H1 (cell line): ENCODE data around the gene SPATA31C2. TPM values are rescaled to one million over a fixed set of nuclear protein-coding genes. Genes with fewer than 3 reads are reported as not detected.

Experiments
- CTCF ChIA-PET: fragments of 300-600 bp; sonication (Branson Sonifier 250); formaldehyde crosslinking; loops from one replicate; lab custom pipeline; 2021; ENCODE audit not compliant: partially characterized antibody; lab: Charles Lee
- POLR2A ChIA-PET: fragments of 300-600 bp; sonication (Branson Sonifier 250); formaldehyde crosslinking; loops from one replicate; lab custom pipeline; 2021; ENCODE audit warnings: inconsistent platforms; ENCODE audit not compliant: partially characterized antibody; lab: Charles Lee
- DNase-seq, 2 experiments: peaks; one replicate each; pipeline versions ENCODE4 v3.0.0 to v3.0.0-alpha.2; 2010 to 2022; ENCODE audit warnings: low spot score in 2 of 2, low read depth in 1 of 2, mixed read lengths in 1 of 2
- FAIRE-seq: peaks from 2 replicates; lab custom pipeline; 2011; peaks lifted over from hg19 to GRCh38; lab: Jason Lieb, UNC
- H2AFZ ChIP-seq: 2 replicates; pipeline ENCODE4 v1.8.1; 2012; ENCODE audit warnings: low read length, inconsistent platforms
- H2AK5ac ChIP-seq: 2 replicates; pipeline ENCODE4 v1.6.1; 2013; ENCODE audit warnings: low read depth, low read length
- H2BK120ac ChIP-seq: replicated peaks from 2 replicates; pipeline ENCODE3; 2013; ENCODE audit warnings: low read depth, low read length, inconsistent platforms
- H2BK12ac ChIP-seq: 2 replicates; pipeline ENCODE4 v1.6.1; 2013; ENCODE audit warnings: low read depth, low read length
- H2BK15ac ChIP-seq: 2 replicates; pipeline ENCODE4 v1.6.1; 2013; ENCODE audit warnings: low read length
- H2BK20ac ChIP-seq: 2 replicates; pipeline ENCODE4 v1.6.1; 2013; ENCODE audit warnings: low read length
- H2BK5ac ChIP-seq: 2 replicates; pipeline ENCODE4 v1.6.1; 2013; ENCODE audit warnings: low read depth, low read length
- H3K14ac ChIP-seq: 2 replicates; pipeline ENCODE4 v1.6.1; 2013; ENCODE audit warnings: inconsistent platforms; ENCODE audit not compliant: insufficient read length
- H3K18ac ChIP-seq: 2 replicates; pipeline ENCODE4 v1.6.1; 2013; ENCODE audit warnings: low read length; ENCODE audit errors: extremely low read depth
- H3K23ac ChIP-seq: 2 replicates; pipeline ENCODE4 v1.6.1; 2013; ENCODE audit warnings: inconsistent platforms; ENCODE audit not compliant: insufficient read length
- H3K23me2 ChIP-seq: 2 replicates; pipeline ENCODE4 v1.6.1; 2013; ENCODE audit warnings: low read depth, low read length
- H3K27ac ChIP-seq: 2 replicates; pipeline ENCODE4 v1.6.1; 2011; ENCODE audit warnings: low read depth, low read length, inconsistent platforms
- H3K27me3 ChIP-seq, 4 experiments: replicated peaks in 1 of 4; 1 replicate in 1 of 4; 2 replicates in 3 of 4; pipeline versions ENCODE4 v1.6.1 to v1.8.1; 2011 to 2013; ENCODE audit warnings: low read length in 3 of 4, mild to moderate bottlenecking in 3 of 4, inconsistent platforms in 2 of 4, mixed read lengths in 2 of 4, moderate library complexity in 1 of 4; ENCODE audit not compliant: control insufficient read depth in 3 of 4, insufficient read depth in 3 of 4; ENCODE audit errors: extremely low read depth in 1 of 4
- H3K36me3 ChIP-seq, 4 experiments: 2 replicates each; pipeline versions ENCODE4 v1.6.1 to v1.8.1; 2011 to 2013; ENCODE audit warnings: mild to moderate bottlenecking in 4 of 4, low read length in 3 of 4, moderate library complexity in 2 of 4, control low read depth in 1 of 4, inconsistent platforms in 1 of 4; ENCODE audit not compliant: insufficient read depth in 4 of 4, control insufficient read depth in 2 of 4
- H3K4ac ChIP-seq: replicated peaks from 2 replicates; pipeline ENCODE3; 2013; ENCODE audit warnings: low read length, low read depth, mixed read lengths, inconsistent platforms; ENCODE audit not compliant: insufficient read length
- H3K4me1 ChIP-seq, 4 experiments: replicated peaks in 1 of 4; 1 replicate in 1 of 4; 2 replicates in 3 of 4; pipeline versions ENCODE4 v1.6.1 to v1.8.1; 2011 to 2013; ENCODE audit warnings: low read length in 3 of 4, inconsistent platforms in 2 of 4, mixed read lengths in 1 of 4; ENCODE audit not compliant: insufficient read depth in 4 of 4, control insufficient read depth in 3 of 4
- H3K4me2 ChIP-seq, 2 experiments: 2 replicates each; pipeline versions ENCODE4 v1.6.1 to v1.8.1; 2011 to 2013; ENCODE audit warnings: low read depth in 2 of 2, low read length in 2 of 2, control low read depth in 1 of 2, inconsistent platforms in 1 of 2, mild to moderate bottlenecking in 1 of 2; ENCODE audit not compliant: insufficient read depth in 1 of 2
- H3K4me3 ChIP-seq, 4 experiments: fragments of 200-600, 300-600 bp in 1 of 4; sonication (generic), shearing (Covaris generic), sonication (Bioruptor Twin) in 1 of 4; 2 replicates each; pipeline versions ENCODE4 v1.5.1 to v1.8.1; 2011 to 2016; ENCODE audit warnings: low read length in 4 of 4, low read depth in 3 of 4, control low read depth in 2 of 4, inconsistent platforms in 2 of 4, mild to moderate bottlenecking in 2 of 4, mixed read lengths in 1 of 4, moderate library complexity in 1 of 4; ENCODE audit not compliant: insufficient read depth in 2 of 4; ENCODE audit errors: extremely low read depth in 1 of 4
- H3K56ac ChIP-seq: replicated peaks from 2 replicates; pipeline ENCODE3; 2013; ENCODE audit warnings: low read depth, mild to moderate bottlenecking, mixed read lengths, low read length, inconsistent platforms; ENCODE audit not compliant: insufficient read length
- H3K79me1 ChIP-seq: 2 replicates; pipeline ENCODE4 v1.6.1; 2013; ENCODE audit warnings: low read depth, low read length, control low read depth
- H3K79me2 ChIP-seq, 2 experiments: 2 replicates each; pipeline versions ENCODE4 v1.6.1 to v1.8.1; 2012 to 2013; ENCODE audit warnings: low read length in 2 of 2, mild to moderate bottlenecking in 2 of 2, inconsistent platforms in 1 of 2; ENCODE audit not compliant: insufficient read depth in 2 of 2, control insufficient read depth in 1 of 2
- H3K9ac ChIP-seq, 4 experiments: replicated peaks in 1 of 4; 1 replicate in 1 of 4; 2 replicates in 3 of 4; pipeline versions ENCODE4 v1.6.1 to v1.8.1; 2011 to 2013; ENCODE audit warnings: low read depth in 3 of 4, low read length in 3 of 4, control low read depth in 2 of 4, mild to moderate bottlenecking in 2 of 4, moderate library complexity in 2 of 4, inconsistent platforms in 1 of 4; ENCODE audit errors: extremely low read depth in 1 of 4
- H3K9me3 ChIP-seq, 2 experiments: 2 replicates each; pipeline versions ENCODE4 v1.6.1 to v1.8.1; 2012 to 2013; ENCODE audit warnings: mild to moderate bottlenecking in 2 of 2, moderate library complexity in 2 of 2, control low read depth in 1 of 2, inconsistent platforms in 1 of 2, low read depth in 1 of 2, low read length in 1 of 2, mixed read lengths in 1 of 2; ENCODE audit not compliant: insufficient read depth in 2 of 2
- H4K20me1 ChIP-seq, 2 experiments: replicated peaks in 1 of 2; 2 replicates each; pipeline versions ENCODE3 to v1.8.1; 2011 to 2013; ENCODE audit warnings: inconsistent platforms in 2 of 2, low read length in 2 of 2, mild to moderate bottlenecking in 1 of 2; ENCODE audit not compliant: insufficient read depth in 2 of 2, control insufficient read depth in 1 of 2
- H4K5ac ChIP-seq: 2 replicates; pipeline ENCODE4 v1.6.1; 2013; ENCODE audit warnings: low read length, low read depth, mixed read lengths, inconsistent platforms; ENCODE audit not compliant: insufficient read length
- H4K8ac ChIP-seq: 2 replicates; pipeline ENCODE4 v1.8.0; 2013; ENCODE audit warnings: mild to moderate bottlenecking, moderate library complexity, low read length, inconsistent platforms; ENCODE audit not compliant: insufficient read depth; ENCODE audit errors: extremely low read depth
- H4K91ac ChIP-seq: replicated peaks from 2 replicates; pipeline ENCODE3; 2013; ENCODE audit warnings: low read length, mixed read lengths, inconsistent platforms; ENCODE audit not compliant: insufficient read length
- ASH2L ChIP-seq: fragments of 200-600, 300-600 bp; sonication (generic); IDR thresholded peaks from one replicate; pipeline ENCODE4 v1.7.1; 2017; ENCODE audit warnings: low read length
- ATF2 ChIP-seq: IDR thresholded peaks from 2 replicates; pipeline ENCODE4 v1.6.1; 2012; ENCODE audit warnings: low read length, inconsistent platforms
- BCL11A ChIP-seq, 2 experiments: IDR thresholded peaks; one replicate each; pipeline ENCODE4 v1.6.1; 2011; ENCODE audit warnings: low read depth in 2 of 2, low read length in 2 of 2, mild to moderate bottlenecking in 2 of 2
- CBX5 ChIP-seq: fragments of 300-800, 300-1000 bp; sonication (generic); IDR thresholded peaks from 2 replicates; pipeline ENCODE4 v1.7.1; 2016; ENCODE audit warnings: antibody characterized with exemption, low read length, low read depth
- GABPA ChIP-seq: IDR thresholded peaks from 2 replicates; pipeline ENCODE4 v1.6.1; 2011; ENCODE audit warnings: mild to moderate bottlenecking, low read length, moderate library complexity, borderline replicate concordance; ENCODE audit not compliant: insufficient read depth
- JUN ChIP-seq: IDR thresholded peaks from 2 replicates; pipeline ENCODE4 v1.6.1; 2011; ENCODE audit warnings: low read depth, mild to moderate bottlenecking, improper control_type of control experiment, low read length
- NANOG ChIP-seq: IDR thresholded peaks from 2 replicates; pipeline ENCODE4 v1.6.1; 2011; ENCODE audit warnings: low read length, low read depth, mild to moderate bottlenecking, inconsistent platforms; ENCODE audit not compliant: insufficient read depth, poor library complexity, severe bottlenecking
- NRF1 ChIP-seq: IDR thresholded peaks from 2 replicates; pipeline ENCODE4 v1.6.1; 2011; ENCODE audit warnings: mild to moderate bottlenecking, low read depth, low read length, improper control_type of control experiment
- POLR2A ChIP-seq, 2 experiments: IDR thresholded peaks; 1 replicate in 1 of 2; 2 replicates in 1 of 2; pipeline ENCODE4 v1.6.1; 2011; ENCODE audit warnings: low read depth in 2 of 2, low read length in 2 of 2, mild to moderate bottlenecking in 2 of 2; ENCODE audit errors: control extremely low read depth in 1 of 2
- POLR2AphosphoS5 ChIP-seq: IDR thresholded peaks from 2 replicates; pipeline ENCODE4 v1.6.1; 2011; ENCODE audit warnings: low read depth, low read length
- POU5F1 ChIP-seq: IDR thresholded peaks from 2 replicates; pipeline ENCODE4 v1.6.1; 2011; ENCODE audit warnings: low read depth, mild to moderate bottlenecking, low read length, moderate library complexity
- TBP ChIP-seq: IDR thresholded peaks from 2 replicates; pipeline ENCODE4 v1.6.1; 2011; ENCODE audit warnings: low read depth, low read length, improper control_type of control experiment
- WGBS, 2 experiments: shearing (Covaris generic) in 1 of 2; methylation state at CpG; one replicate each; pipeline versions ENCODE4 v1.1.6 to v1.1.7; 2013 to 2015; ENCODE audit warnings: low lambda C conversion rate in 2 of 2, mixed read lengths in 2 of 2, inconsistent platforms in 1 of 2, low coverage in 1 of 2, missing lambda C conversion rate in 1 of 2; ENCODE audit not compliant: insufficient replicate concordance in 2 of 2, insufficient coverage in 1 of 2, insufficient read length in 1 of 2; ENCODE audit errors: extremely low coverage in 1 of 2, missing lambda C conversion rate in 1 of 2; 5-methylcytosine and 5-hydroxymethylcytosine counted together
- polyA plus RNA-seq, 7 experiments: library from polyadenylated mRNA; depleted of rRNA in 3 of 7; stranded (reverse) in 5 of 7; unstranded in 2 of 7; fragments of >200 nt in 5 of 7; fragments of 200-250 nt in 2 of 7; gene quantifications; 1 replicate in 5 of 7; 2 replicates in 1 of 7; 4 replicates in 1 of 7; pipeline versions ENCODE4 v1.2.1 to v1.2.3, GENCODE V29; 2011 to 2013; ENCODE audit warnings: missing spikeins in 2 of 7, mixed read lengths in 2 of 7
- total RNA-seq: library from RNA; stranded (reverse); fragmentation: NEBNext Ultra II Directional; extraction: Animal tissue kit (Norgen Biotek cat#: 25700); gene quantifications from 2 replicates; pipeline ENCODE4 v1.2.1, GENCODE V29; 2021

The SPATA31C2 gene
- total and polyA plus RNA-seq, 2 of the 8 experiments (the other 6 are each of a cell fraction or from before 2014, with no cell fraction given) = 0.17 to 0.20 TPM

- Histone ChIP-seq H3K18ac (no peak overlapping the region), H3K27ac (no peak overlapping the region), H4K5ac (no peak overlapping the region), H3K79me2 (no peaks in the 10 kb centered on the region), H3K56ac (no peak overlapping the region), H3K4me3 (no peak overlapping the region), H3K4ac (no peak overlapping the region), H2BK20ac (no peak overlapping the region), H2AK5ac (no peak overlapping the region), H3K4me1 (no peaks in the 10 kb centered on the region), H3K27me3 (no peaks in the 10 kb centered on the region), H4K20me1 (no peaks in the 10 kb centered on the region), H3K14ac (no peak overlapping the region), H3K79me1 (no peaks in the 10 kb centered on the region), H2BK120ac (no peak overlapping the region), H2BK5ac (no peak overlapping the region), H3K23ac (no peak overlapping the region), H3K23me2 (no peaks in the 10 kb centered on the region), H3K9ac (no peak overlapping the region), H4K8ac (no peak overlapping the region), H3K4me2 (no peak overlapping the region), H4K91ac (no peak overlapping the region), H3K9me3 (no peaks in the 10 kb centered on the region), H2AFZ (no peak overlapping the region), H2BK12ac (no peak overlapping the region), H2BK15ac (no peak overlapping the region), H3K36me3 (no peaks in the 10 kb centered on the region)
- POLR2A ChIA-PET = interaction anchor here (1.3 kb wide), 1 partner anchor 12 kb away, joined by 4 read pairs; no protein-coding TSS in a partner anchor
- CTCF ChIA-PET = interaction anchor here (0.6 to 0.7 kb wide), 2 partner anchors 77 to 184 kb away, joined by 3 to 6 read pairs; no protein-coding TSS in a partner anchor
- DNase-seq (no peak), FAIRE-seq (no peak)
- 87% methylated on average over 6 of the region's 6 CpGs; no CpG with 5 or more reads in 1 of the 2 experiments for WGBS, 2 experiments
- no peak for TF ChIP-seq ATF2
- no peak for TF ChIP-seq ASH2L
- no peak for TF ChIP-seq POU5F1
- no peak for TF ChIP-seq NANOG
- TF ChIP-seq JUN = no peak
- TF ChIP-seq POLR2A (IDR thresholded peaks at IDR 0.05; ENCODE audit: control extremely low read depth in 1 of 2, low read depth in 2 of 2, low read length in 2 of 2) = no peak
- no peak for TF ChIP-seq CBX5
- no peak for TF ChIP-seq TBP
- TF ChIP-seq BCL11A (IDR thresholded peaks at IDR 0.05; ENCODE audit: low read depth in 2 of 2, low read length in 2 of 2) = no peak
- TF ChIP-seq NRF1 = no peak
- TF ChIP-seq POLR2AphosphoS5 = no peak
- TF ChIP-seq GABPA = no peak
Observed at GRCh38 chr9:88087906-88088305, 50.4 kb downstream of the SPATA31C2 start.
